ENCODE results near the gene ATP5MC3. TPM values are rescaled to one million over a fixed set of nuclear protein-coding genes. Genes with fewer than 3 reads are reported as not detected.

ATP5MC3 gene
- total RNA-seq, 2 donors from 2014 or later: 261 to 296 TPM

- Histone ChIP-seq H3K9me3 (ENCODE audit: control insufficient read depth, low read length) (no peaks in the 10 kb centered on the region), H3K36me3 (ENCODE audit: control insufficient read depth, insufficient read depth, low read length) (no peaks in the 10 kb centered on the region), H3K27ac (ENCODE audit: low read depth, low read length) (no peak overlapping the region), H3K9ac (ENCODE audit: extremely low read depth, low read length, poor library complexity, severe bottlenecking) (no peak overlapping the region), H3K4me3 (ENCODE audit: low read length) (no peak overlapping the region), H3K27me3 (ENCODE audit: control insufficient read depth, insufficient read depth, low read length, poor library complexity, severe bottlenecking) (no peaks in the 10 kb centered on the region), H3K4me1 (ENCODE audit: control insufficient read depth, insufficient read depth, low read length) (no peaks in the 10 kb centered on the region)
- no peak for DNase-seq
- 92 to 100% methylated on average over 1 of the region's 1 CpG for WGBS, 2 experiments (ENCODE audit: insufficient coverage in 1 of 2, insufficient read length in 1 of 2)
- Mint-ChIP-seq H3K27me3 (ENCODE audit: insufficient read depth) (peaks cover 3% of the 10 kb centered on the region), H3K36me3 (ENCODE audit: low read depth) (no peaks in the 10 kb centered on the region), H3K27ac (no peak overlapping the region), H3K4me1 (no peaks in the 10 kb centered on the region), H3K4me3 (no peak overlapping the region), H3K9me3 (no peaks in the 10 kb centered on the region)
- TF ChIP-seq CTCF (conservative IDR thresholded peaks at IDR 0.05): no peak
These were observed 45.9 kb upstream of the ATP5MC3 start for GRCh38 chr2:175227393-175227792.

- no peaks in the 10 kb centered on the region for H3K36me3 Mint-ChIP-seq (ENCODE audit: low read depth)
- no peaks in the 10 kb centered on the region for H3K9me3 ChIP-seq (ENCODE audit: control insufficient read depth, low read length)
- 78 to 89% methylated on average over 1 to 3 of the region's 4 CpGs for WGBS, 2 experiments (ENCODE audit: insufficient coverage in 1 of 2, insufficient read length in 1 of 2)
- no peak overlapping the region for H3K27ac Mint-ChIP-seq
- H3K4me3 ChIP-seq (ENCODE audit: low read length): no peak overlapping the region
- no peak overlapping the region for H3K9ac ChIP-seq (ENCODE audit: extremely low read depth, low read length, poor library complexity, severe bottlenecking)
- peaks cover 5% of the 10 kb centered on the region for H3K27me3 Mint-ChIP-seq (ENCODE audit: insufficient read depth)
- no peak overlapping the region for H3K4me3 Mint-ChIP-seq
- no peaks in the 10 kb centered on the region for H3K36me3 ChIP-seq (ENCODE audit: control insufficient read depth, insufficient read depth, low read length)
- no peak for TF ChIP-seq CTCF (conservative IDR thresholded peaks at IDR 0.05)
- H3K4me1 ChIP-seq (ENCODE audit: control insufficient read depth, insufficient read depth, low read length): no peaks in the 10 kb centered on the region
- no peaks in the 10 kb centered on the region for H3K27me3 ChIP-seq (ENCODE audit: control insufficient read depth, insufficient read depth, low read length, poor library complexity, severe bottlenecking)
- no peak for DNase-seq
- no peaks in the 10 kb centered on the region for H3K4me1 Mint-ChIP-seq
- H3K9me3 Mint-ChIP-seq: no peaks in the 10 kb centered on the region
- H3K27ac ChIP-seq (ENCODE audit: low read depth, low read length): no peak overlapping the region
These were observed 38.6 kb upstream of the ATP5MC3 start for GRCh38 chr2:175220075-175220474.

DNA sequence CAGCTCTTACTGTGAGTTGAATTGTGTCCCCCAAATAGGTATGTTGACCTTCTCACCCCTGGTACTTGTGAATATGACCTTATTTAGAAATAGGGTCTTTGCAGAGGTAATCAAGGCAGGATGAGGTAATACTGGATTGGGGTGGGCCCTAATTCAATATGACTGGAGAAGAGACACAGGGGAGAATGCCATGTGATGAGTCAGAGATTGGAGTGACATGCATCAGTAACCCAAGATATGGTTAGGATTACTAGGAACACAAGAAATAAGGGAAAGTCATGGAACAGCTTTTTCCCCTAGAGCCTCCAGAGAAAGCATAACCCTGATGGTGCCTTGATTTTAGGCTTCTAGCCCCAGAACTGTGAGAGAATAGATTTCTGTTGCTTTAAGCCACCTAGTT is 37.0 kb upstream of the ATP5MC3 start:
- Histone ChIP-seq H3K9me3 (ENCODE audit: control insufficient read depth, low read length) (no peaks in the 10 kb centered on the region), H3K27ac (ENCODE audit: low read depth, low read length) (no peak overlapping the region), H3K4me1 (ENCODE audit: control insufficient read depth, insufficient read depth, low read length) (no peaks in the 10 kb centered on the region), H3K27me3 (ENCODE audit: control insufficient read depth, insufficient read depth, low read length, poor library complexity, severe bottlenecking) (no peaks in the 10 kb centered on the region), H3K4me3 (ENCODE audit: low read length) (no peak overlapping the region), H3K9ac (ENCODE audit: extremely low read depth, low read length, poor library complexity, severe bottlenecking) (no peak overlapping the region), H3K36me3 (ENCODE audit: control insufficient read depth, insufficient read depth, low read length) (no peaks in the 10 kb centered on the region)
- H3K27me3 Mint-ChIP-seq (ENCODE audit: insufficient read depth): peaks cover 4% of the 10 kb centered on the region
- H3K4me3 Mint-ChIP-seq: no peak overlapping the region
- no peak for DNase-seq
- H3K4me1 Mint-ChIP-seq: no peaks in the 10 kb centered on the region
- H3K9me3 Mint-ChIP-seq: no peaks in the 10 kb centered on the region
- no peak overlapping the region for H3K27ac Mint-ChIP-seq
- no peaks in the 10 kb centered on the region for H3K36me3 Mint-ChIP-seq (ENCODE audit: low read depth)
- TF ChIP-seq CTCF (conservative IDR thresholded peaks at IDR 0.05): no peak

Data from endodermal cell (in vitro differentiated cells).